GM13976 (cell line): ENCODE results near the gene BCL2L14.

Experiments used
- DNase-seq: peaks from one replicate; pipeline ENCODE4 v3.0.0; 2012; ENCODE audit warnings: low spot score
- in situ Hi-C: fragments of 300-500 bp; cut with MboI; formaldehyde crosslinking; loops from one replicate; pipeline ENCODE4 v1.12.0; 2022; ENCODE audit warnings: low sequenced_read_pairs, mixed read lengths, inconsistent platforms; ENCODE audit not compliant: unreplicated experiment
- TF ChIP-seq, protein P1 (sequence below): IDR thresholded peaks from 2 replicates; pipeline ENCODE4 v1.5.1; 2012; ENCODE audit warnings: borderline replicate concordance, mild to moderate bottlenecking; ENCODE audit not compliant: insufficient read depth; ENCODE audit errors: extremely low read depth, missing control alignments, control extremely low read depth

Gene BCL2L14

DNA sequence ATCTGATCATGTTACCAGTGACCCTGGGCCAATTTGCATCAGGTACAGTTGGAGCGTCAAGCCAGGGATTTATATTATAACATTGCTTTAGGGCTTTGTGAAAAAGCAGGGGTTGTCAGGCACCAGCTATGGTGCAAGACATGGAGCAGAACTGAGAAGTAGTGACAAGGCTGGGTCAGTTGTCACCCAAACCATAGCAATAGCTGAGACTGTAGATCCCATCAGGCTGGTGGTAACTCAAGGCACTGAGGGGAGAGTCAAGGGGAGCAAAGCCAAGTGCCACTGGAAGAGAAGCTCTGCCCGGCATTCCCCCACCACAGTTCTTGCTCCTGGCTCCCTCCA, 16.9 kb downstream of the BCL2L14 start:
- in situ Hi-C loops, result loop anchor here (10.0 kb wide), 1 partner anchor 247 kb away; no protein-coding TSS in a partner anchor
- no peak for DNase-seq
- TF ChIP-seq, protein P1, sequence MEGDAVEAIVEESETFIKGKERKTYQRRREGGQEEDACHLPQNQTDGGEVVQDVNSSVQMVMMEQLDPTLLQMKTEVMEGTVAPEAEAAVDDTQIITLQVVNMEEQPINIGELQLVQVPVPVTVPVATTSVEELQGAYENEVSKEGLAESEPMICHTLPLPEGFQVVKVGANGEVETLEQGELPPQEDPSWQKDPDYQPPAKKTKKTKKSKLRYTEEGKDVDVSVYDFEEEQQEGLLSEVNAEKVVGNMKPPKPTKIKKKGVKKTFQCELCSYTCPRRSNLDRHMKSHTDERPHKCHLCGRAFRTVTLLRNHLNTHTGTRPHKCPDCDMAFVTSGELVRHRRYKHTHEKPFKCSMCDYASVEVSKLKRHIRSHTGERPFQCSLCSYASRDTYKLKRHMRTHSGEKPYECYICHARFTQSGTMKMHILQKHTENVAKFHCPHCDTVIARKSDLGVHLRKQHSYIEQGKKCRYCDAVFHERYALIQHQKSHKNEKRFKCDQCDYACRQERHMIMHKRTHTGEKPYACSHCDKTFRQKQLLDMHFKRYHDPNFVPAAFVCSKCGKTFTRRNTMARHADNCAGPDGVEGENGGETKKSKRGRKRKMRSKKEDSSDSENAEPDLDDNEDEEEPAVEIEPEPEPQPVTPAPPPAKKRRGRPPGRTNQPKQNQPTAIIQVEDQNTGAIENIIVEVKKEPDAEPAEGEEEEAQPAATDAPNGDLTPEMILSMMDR, result no peak

DNA sequence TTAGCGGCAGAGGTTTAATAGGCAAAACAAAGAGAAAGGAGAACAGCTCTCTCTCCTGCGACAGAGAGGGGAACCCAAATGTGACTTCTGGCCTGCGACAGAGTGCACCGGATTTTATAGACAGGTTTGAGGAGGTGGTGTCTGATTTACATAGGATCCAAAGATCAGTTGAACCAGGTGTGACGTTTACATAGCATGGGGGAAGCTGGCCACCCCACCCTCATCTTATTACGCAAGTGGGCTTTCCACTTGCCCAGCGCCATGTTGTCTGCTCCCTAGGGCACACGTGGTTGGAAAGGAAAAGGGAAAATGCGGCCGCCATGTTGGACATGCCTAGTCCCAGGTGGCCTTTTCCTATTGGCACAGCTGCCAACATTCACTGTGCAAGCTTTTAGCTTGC, 17.4 kb downstream of the BCL2L14 start:
- no peak for DNase-seq
- in situ Hi-C loops, result loop anchor here (10.0 kb wide), 1 partner anchor 247 kb away; no protein-coding TSS in a partner anchor
- TF ChIP-seq, protein P1, result no peak

DNA sequence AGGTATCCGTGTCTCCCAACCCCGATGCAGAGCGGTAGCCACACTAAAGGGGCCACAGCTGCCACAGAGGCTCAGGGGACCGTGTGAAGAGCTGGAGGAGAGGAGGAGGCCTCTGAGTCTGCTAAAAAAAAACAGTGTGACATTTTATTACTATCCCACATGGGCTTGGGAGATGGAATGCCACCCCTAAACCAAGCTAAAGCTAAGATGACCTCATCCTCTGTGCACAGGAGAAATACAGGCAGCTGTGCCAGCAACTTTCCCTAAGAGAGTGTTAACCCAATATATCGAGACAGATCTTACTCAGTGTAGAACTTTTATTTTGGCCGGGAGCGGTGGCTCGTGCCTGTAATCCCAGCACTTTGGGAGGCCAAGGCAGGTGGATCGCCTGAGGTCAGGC, 18.0 kb downstream of the BCL2L14 start:
- in situ Hi-C loops, result loop anchor here (10.0 kb wide), 1 partner anchor 246 kb away; no protein-coding TSS in a partner anchor
- TF ChIP-seq, protein P1, result no peak
- DNase-seq, result no peak

DNA sequence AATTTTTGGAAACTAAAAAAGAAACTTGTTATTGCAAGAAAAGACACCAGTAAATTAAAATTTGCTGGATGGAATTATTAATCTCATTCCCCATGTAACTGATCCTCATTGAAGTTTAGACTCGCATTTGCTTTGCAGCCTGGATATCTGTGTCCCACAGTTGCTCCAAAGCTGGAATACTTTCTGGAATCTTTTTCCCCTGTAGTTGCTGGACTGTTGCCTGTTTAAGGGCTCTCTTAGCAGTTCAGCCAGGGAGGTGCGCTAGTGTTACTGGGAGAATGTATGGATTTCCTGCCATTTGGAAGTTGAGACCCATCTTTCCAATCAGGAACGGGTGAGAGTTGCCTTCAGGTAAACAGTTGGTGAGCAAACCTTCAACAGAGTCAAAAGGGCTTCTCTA, 20.3 kb downstream of the BCL2L14 start:
- TF ChIP-seq, protein P1, result no peak
- in situ Hi-C loops, result no loop called here
- DNase-seq, result no peak

DNA sequence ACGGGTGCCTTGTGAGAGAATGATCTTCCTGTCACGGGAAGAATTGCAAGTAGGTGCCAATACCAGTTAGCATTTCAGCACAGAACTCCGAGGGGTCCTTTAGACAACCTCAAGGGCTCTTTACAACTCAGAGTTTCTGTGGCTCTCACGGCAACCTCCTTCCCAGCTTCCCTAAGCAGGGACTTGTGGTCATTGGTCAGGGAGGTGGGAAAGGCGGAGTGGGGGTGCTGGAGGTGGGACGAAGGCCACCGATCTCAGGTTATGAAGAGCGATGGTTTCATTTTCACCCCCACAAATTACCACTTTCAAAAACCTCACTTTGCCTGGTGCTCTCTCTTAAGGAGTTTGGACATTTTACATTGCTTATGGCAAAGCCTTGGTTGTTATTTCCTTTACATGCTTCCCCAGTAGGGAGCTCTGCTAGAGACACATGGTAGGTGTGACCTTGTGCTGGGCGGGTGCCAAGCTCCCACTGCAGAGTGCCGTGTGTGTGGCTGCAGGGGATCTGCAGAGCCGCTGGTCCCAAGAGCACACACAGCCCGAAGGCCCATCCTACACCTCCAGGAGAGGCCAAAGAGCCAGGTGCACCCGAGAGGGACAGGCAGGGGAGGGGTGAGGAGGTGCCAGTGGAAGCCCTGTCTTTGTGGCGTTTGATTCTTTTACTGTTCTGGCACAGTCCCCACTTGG, 21.4 kb downstream of the BCL2L14 start:
- no peak for DNase-seq
- in situ Hi-C loops, result no loop called here
- TF ChIP-seq, protein P1, result no peak

DNA sequence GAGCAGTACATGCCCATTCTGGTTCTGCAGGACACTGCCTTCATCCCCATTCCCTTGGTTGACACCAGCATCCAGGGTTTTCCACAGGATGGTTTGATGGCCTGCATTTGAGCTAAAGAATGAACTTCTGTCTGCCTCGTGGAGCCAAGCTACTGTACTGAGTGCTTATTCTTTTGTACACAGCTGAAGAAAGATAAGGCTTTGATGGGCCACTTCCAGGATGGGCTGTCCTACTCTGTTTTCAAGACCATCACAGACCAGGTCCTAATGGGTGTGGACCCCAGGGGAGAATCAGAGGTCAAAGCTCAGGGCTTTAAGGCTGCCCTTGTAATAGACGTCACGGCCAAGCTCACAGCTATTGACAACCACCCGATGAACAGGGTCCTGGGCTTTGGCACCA, 23.7 kb downstream of the BCL2L14 start:
- DNase-seq, result no peak
- TF ChIP-seq, protein P1, result no peak
- in situ Hi-C loops, result no loop called here
